HG02840 (cell line): ENCODE results near the gene RIN3.

Source experiments
- ATAC-seq: cut with Tn5 transposase; IDR thresholded peaks from one replicate; pipeline ENCODE4 v1.9.1; 2021; ENCODE audit warnings: mild to moderate bottlenecking, moderate library complexity, moderate number of reproducible peaks; ENCODE audit not compliant: unreplicated experiment, low FRiP score

Gene RIN3

DNA sequence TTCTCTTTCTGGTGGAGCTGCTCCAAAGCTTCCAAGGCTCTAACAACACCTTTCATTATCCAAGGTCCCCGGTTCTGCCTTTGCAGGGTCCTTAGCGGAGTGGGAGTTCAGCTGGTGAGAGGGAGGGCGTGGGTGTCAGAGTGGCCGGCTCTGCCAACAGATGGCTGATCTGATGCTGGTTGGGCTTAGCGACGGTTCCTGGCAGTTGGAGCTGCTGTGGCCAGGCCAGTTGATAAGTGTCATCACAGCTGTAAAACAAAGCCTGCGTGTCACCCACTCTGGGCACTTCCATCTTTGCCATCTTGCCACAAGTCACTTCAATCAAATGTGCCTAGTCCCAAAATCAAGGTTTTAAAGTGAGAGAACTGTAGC lies 36.3 kb downstream of the RIN3 start:
- ATAC-seq, result no peak

DNA sequence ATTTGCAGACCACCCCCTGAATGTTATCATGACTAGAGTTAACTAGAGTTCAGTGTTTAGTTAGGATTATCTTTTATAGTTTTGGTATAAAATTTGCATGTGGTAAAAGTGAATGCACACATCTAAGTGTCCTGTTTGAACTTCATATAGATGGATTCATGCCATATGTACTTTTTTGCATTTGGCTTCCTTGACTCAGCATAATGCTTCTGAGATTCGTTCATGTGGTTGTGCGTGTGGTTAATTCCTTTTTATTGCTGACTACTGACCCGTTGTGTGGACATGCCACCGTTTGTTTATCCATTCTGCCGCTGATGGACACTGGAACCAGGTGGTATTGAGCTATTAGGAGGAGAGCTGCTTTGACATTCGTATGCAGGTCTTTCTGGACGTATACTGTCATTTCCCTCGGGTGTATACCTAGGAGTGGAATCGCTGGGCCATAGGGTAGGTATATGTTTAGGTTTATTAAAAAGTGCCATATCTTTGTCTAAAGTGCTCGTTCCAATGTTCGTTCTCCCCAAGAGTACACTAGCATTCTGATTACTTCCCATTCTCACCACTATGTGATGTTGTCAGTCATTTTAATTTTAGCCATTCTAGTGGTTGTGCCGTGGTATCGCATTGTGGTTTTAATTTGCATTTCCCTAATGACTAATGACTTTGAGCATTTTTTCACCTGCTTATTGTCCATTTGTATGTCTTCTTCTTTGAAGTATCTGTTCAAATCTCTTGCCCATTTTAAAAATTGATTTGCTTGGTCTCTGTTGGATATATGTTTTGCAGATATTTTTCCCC lies 37.7 kb downstream of the RIN3 start:
- peak; percentile 64 for ATAC-seq

- ATAC-seq, result no peak
These were observed 38.5 kb downstream of the RIN3 start for GRCh38 chr14:92552066-92552465.

DNA sequence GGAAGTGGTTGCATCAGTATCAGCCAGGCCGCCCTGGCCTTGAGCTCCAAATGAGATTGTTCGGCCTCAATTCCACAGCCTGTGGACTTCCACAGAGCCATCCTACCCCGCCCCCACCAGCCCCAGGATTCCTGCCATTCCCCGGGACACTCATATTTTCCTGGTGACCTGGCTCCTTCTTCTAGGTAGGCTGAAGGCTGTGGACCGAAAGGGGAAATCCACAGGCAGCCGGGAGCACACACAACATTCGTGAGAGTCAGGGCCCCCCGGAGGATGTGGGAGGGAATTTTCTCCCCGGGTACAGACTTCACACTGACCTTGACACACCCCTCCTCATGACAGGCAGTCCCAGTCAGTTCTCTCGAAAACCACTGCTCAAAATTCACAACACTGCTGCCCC lies 39.9 kb downstream of the RIN3 start:
- ATAC-seq, result no peak

GRCh38 chr14:92555465-92556111 lies 42.0 kb downstream of the RIN3 start:
- no peak for ATAC-seq

DNA sequence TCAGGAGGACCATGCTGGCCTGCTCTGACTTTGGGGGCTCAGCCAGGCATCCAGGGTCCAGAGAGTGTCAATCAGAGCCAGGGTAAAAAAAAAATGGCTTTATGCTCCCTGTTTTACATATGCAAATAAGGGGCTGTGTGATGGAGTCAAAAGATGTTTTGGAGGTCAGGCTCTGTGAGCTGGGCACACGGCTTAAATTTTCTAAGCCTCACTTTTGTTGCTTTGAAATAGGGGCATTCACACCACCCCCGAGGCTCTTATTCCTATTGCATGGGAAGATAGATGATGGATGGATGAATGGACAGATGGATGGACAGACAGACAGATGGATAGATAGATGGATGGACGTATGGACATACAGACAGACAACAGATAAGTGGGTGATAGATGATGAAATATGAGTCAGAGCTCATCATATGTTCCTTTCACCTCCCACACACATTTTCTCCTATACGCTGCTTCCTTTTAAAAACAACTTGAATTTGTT lies 42.7 kb downstream of the RIN3 start:
- no peak for ATAC-seq

DNA sequence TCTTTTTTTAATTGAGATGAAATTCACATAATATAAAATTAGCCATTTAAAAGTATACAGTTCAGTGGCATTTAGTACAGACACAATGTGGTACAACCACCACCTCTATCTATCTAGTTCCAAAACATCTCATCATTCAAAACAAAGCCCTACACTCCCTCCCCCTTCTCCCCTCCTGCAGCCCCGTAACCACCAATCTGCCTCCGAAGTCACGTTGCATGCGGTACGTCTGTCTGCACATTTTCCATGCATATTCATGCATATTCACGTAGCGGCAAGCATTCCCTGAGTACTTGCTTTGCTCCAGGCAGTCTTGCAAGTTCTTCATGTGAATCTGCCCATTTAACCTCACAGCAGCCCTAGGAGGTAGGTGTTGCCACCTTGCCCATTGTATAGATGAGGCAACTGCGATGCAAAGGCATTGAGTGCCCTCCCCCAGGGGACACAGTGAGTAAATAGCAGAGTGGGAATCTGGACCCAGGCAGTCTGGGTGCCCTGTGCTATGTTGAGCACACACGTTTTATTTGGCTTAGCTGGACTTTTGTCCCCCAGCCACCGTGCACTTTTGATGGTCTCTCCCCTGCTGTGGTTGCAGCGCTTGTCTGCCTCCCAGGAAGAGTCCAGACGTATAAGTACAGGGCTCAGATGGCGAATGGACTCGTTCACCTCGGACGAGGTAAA lies 43.4 kb downstream of the RIN3 start:
- ATAC-seq, result no peak

DNA sequence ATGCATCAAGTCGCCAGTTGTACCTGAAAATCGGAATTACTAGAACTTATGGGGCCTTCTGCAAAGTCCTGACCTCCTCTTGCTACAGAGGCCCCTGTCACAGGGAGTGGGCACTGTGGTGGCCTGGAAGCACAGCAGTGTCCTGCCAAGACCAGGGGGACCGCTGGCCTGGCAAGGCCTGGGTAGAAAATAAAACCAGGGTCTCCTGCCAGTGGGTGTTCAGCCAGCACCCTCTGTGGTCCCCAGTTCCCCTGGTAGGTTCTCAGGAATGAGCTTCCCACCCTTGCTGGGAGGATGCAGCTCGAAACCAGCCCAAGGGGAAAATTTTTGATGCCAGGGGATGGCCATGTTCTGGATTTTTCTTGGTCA lies 43.9 kb downstream of the RIN3 start:
- no peak for ATAC-seq

DNA sequence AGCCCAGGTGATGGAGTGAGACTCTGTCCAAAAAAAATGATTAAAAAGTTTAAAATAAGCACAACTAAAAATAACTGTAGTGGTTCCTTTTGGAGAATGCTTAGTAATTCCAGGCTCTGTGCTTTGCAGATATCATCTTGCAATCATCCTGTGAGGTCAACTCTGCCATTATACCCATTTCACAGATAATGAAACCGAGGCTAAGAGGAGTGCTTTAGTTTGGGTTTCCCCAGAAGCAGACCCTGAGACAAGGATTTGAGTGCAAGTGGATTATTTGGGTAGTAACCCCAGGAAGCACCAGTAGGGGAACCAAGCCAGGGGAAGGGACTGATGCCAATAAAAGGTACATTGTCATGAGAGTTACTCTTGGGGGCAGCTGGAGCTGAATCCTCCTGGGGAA lies 44.7 kb downstream of the RIN3 start:
- ATAC-seq, result no peak

DNA sequence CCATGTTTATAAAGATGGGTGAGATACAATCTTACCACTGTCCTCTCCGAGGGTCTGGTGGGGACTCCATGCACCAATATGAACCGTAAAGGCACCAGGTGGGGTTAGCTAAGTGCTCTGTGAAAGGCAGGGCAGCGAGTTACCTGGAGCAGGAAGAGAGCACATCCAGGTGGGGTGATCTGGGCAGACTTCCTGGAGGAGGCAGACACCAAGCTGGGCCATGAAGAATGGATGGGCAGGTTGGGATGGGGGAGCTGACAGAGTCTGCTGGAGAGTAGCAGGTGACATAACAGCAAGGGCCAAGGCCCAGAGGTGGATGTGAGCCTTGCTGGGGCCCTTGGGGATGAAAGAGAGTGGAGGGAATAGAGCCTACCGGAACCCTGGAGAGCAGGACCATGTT lies 45.9 kb downstream of the RIN3 start:
- no peak for ATAC-seq

- ATAC-seq, result no peak
These were observed 46.7 kb downstream of the RIN3 start for GRCh38 chr14:92560106-92560865.

DNA sequence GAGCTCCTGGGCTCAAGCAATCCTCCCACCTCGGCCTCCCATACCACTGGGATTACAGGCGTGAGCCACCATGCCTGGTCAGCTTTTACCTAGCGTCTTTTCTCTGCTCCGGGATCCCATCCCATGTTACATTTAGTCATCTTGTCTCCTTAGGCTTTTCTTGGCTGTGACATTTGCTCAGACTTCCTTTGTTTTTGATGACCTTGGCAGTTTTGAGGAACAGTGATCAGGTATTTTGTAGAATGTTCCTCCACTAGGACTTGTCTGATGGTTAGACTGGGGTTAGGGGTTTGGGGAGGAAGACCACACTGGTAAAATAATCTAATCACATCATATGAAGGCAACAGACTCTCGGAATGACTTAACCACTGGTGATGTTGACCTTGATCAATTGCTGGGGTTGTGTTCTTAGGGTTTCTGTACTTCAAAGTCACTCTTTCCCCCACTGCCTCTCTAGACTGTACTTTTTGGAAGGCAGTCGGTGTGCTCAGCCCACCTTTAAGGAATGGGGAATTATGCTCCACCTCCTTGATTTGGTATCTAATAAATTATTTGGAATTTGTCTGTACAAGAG lies 48.4 kb downstream of the RIN3 start:
- ATAC-seq, result no peak

DNA sequence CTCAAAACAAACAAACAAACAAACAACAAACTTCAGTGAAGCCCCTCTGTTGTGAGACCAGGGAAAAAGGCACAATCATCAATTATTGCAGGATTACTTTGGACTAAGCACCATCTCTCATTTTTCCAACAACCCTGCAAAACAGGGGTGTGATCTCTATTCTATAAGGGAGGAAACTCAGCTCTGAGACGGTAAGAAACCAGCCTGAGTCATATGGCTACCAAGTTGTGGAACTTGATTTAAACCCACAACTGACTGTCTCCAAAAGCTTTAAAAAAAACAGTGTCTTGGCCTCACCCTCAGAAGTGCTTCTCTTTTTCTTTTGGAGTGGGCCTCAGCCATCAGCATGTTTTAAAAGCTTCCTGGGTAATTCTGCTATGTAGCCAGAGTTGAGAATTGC lies 49.8 kb downstream of the RIN3 start:
- no peak for ATAC-seq

DNA sequence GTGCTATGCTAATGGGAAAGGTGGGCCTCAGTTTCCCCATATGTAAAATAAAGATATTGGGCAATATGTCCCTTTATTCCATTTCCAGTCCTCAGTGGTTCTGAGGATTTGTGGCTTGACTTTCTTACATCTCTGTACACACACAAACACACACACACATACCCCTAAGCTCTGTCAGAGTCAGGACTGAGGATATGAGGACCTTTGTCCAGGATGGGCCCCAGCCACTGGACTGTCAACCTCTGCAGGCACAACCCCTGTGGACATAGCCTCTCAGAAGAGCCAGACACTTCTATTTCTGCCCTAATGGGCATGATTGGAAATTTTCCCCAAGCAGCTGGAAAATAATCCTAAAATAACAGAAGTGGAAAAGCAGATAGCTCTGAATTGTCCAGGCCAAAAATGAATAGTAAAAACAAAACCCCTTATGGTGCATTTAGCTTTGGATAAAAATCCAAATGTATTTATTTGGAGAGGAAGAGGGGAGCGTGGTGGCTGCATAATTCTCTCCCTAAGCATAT lies 50.2 kb downstream of the RIN3 start:
- no peak for ATAC-seq

GRCh38 chr14:92564344-92565039 lies 50.9 kb downstream of the RIN3 start:
- no peak for ATAC-seq

DNA sequence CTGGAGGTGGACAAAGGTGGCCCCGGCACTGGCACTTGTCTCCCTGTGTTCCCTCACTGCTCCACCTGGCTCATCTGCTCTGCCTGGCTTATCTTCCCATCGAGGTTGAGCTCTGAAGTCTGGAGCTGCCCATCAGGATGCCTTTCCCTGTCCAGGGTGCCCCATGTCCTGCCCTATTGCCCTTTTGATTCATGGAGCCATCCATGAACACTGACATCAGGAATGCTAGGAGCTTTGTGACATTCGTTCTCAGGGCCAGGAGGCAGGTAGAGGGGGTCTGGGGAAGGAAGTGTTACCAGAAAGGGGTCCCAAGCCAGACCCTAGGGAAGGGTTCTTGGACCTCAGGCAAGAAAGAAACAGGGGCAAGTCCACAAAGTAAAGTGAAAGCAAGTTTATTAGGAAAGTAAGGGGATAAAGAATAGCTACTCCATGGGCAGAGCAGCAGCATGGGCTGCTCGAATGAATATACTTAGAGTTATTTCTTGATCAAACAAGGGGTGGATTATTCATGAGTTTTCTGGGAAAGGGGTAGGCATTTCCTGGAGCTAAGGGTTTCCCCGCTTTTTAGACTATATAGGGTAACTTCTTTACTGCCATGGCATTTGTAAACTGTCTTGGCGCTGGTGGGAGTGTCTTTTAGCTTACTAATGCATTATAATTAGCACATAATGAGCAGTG lies 51.6 kb downstream of the RIN3 start:
- no peak for ATAC-seq

DNA sequence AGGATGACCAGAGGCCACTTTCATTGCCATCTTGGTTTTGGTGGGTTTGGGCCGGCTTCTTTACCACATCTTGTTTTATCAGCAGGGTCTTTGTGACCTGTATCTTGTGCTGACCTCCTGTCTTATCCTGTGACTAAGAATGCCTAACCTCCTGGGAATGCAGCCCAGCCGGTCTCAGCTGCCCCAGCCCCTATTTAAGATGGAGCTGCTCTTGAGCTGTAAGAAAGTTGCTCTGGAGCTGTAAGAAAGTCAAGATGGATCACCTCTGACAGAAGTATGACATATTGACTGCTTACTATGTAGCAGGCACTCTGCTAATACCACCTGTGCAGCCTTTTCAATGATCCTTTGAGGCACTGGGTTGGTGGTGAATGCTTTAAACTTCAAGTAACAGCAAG lies 52.1 kb downstream of the RIN3 start:
- no peak for ATAC-seq

DNA sequence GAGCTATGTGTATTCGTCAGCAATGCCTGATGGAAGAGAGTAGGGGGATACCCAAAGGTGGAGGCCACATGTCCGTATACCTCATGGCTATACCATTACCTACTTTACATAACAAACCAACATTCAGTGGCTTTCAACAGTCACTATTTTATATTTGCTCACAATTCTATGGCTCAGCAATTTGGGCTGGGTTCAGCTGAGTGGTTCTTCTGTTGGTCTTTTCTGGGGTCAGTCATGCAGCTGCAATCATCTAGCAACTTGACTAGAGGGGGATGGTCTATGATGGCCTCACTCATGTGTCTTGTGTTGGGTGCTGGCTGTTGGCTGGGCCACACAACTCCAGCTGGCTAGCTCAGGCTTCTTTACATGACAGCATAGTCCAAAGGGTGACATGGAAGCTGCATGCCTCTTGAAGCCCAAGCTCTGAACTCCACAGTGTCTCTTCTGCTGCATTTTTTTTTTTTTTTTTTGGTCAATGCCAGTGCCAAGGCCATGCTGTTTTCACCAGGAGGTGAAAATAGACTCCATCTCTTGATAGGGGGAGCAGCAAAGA lies 53.7 kb downstream of the RIN3 start:
- no peak for ATAC-seq
